ENCODE measurements around the gene PDZRN3. TPM values are rescaled to one million over a fixed set of nuclear protein-coding genes. Genes with fewer than 3 reads are reported as not detected.
"Not testable (repeated sequence)": the region's sequence is repeated elsewhere in the genome, so short reads cannot be mapped to it uniquely, and the experiment has no call there.

PDZRN3 gene
- total and polyA plus RNA-seq, 4 donors: 7.3 to 36.4 (median 16.3) TPM

DNA sequence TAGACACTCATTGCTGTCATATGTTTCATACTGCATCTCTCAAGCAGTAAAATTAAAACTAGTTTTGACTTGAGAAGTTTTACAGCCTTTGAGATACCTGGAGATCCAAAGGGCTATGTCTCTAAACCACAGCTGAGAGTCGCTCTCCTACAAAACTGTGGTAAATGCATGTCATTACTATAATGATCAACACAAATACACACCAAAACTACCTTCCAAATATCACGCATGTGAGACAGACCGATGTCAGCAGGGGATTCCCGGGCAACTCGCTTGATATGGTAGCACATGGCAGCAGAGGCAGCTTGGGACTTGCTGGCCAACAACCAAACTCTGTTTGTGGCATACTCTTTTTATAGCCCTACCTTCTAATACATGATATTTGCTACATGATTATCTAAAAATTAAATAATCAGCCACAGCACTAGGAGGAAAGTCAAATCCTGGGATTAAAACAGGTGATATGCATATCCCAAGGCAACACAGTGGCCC lies 56.3 kb downstream of the PDZRN3 start:
- Histone ChIP-seq H3K27ac (ENCODE audit: low read depth in 1 of 2, low read length in 1 of 2) (peak overlapping the region in 1 of 2 donors; percentile 67), H3K9ac (ENCODE audit: insufficient read depth in 1 of 2, low read length in 2 of 2) (no peak overlapping the region), H3K36me3 (ENCODE audit: control insufficient read depth in 4 of 4, insufficient read depth in 4 of 4, low read length in 4 of 4) (peaks cover 0 to 9% (median 0%) of the 10 kb centered on the region in 4 donors), H3K27me3 (ENCODE audit: control insufficient read depth in 3 of 3, insufficient read depth in 3 of 3, low read length in 2 of 3) (no peaks in the 10 kb centered on the region), H3K9me3 (ENCODE audit: control insufficient read depth in 4 of 4, insufficient read depth in 3 of 4, low read length in 3 of 4) (no peaks in the 10 kb centered on the region), H3K4me1 (ENCODE audit: control insufficient read depth in 5 of 5, insufficient read depth in 5 of 5, low read length in 5 of 5) (peaks cover 0 to 12% (median 8%) of the 10 kb centered on the region in 5 donors), H3K4me3 (no peak overlapping the region)
- TF ChIP-seq, protein P1, sequence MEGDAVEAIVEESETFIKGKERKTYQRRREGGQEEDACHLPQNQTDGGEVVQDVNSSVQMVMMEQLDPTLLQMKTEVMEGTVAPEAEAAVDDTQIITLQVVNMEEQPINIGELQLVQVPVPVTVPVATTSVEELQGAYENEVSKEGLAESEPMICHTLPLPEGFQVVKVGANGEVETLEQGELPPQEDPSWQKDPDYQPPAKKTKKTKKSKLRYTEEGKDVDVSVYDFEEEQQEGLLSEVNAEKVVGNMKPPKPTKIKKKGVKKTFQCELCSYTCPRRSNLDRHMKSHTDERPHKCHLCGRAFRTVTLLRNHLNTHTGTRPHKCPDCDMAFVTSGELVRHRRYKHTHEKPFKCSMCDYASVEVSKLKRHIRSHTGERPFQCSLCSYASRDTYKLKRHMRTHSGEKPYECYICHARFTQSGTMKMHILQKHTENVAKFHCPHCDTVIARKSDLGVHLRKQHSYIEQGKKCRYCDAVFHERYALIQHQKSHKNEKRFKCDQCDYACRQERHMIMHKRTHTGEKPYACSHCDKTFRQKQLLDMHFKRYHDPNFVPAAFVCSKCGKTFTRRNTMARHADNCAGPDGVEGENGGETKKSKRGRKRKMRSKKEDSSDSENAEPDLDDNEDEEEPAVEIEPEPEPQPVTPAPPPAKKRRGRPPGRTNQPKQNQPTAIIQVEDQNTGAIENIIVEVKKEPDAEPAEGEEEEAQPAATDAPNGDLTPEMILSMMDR (IDR thresholded peaks at IDR 0.05; ENCODE audit: control extremely low read depth, extremely low read depth): no peak
- WGBS, 2 donors: 90 to 93% methylated on average over 5 of the region's 5 CpGs
- DNase-seq (no peak), ATAC-seq (ENCODE audit: insufficient read depth, low FRiP score) (no peak)

DNA sequence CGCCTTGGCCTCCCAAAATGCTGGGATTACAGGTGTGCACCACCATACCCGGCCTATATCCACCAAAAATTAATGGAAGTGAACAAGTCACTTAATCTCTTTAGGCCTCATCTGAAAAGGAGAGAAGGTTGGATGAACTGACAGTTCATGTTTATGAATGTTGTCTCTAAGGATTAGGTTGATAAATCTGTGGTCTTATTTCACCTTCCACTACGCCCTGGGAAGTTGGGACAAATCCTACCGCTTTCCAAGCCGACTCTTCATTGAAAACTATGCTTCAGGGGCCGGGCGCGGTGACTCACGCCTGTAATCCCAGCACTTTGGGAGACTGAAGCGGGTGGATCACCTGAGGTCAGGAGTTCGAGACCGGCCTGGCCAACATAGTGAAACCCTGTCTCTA lies 59.4 kb downstream of the PDZRN3 start:
- H3K4me1 ChIP-seq (ENCODE audit: control insufficient read depth in 5 of 5, insufficient read depth in 5 of 5, low read length in 5 of 5): peaks cover 0 to 14% (median 0%) of the 10 kb centered on the region in 5 donors
- not testable (repeated sequence) for H3K27ac ChIP-seq (ENCODE audit: low read depth in 1 of 2, low read length in 1 of 2); H3K9ac ChIP-seq (ENCODE audit: insufficient read depth in 1 of 2, low read length in 2 of 2); H3K9me3 ChIP-seq (ENCODE audit: control insufficient read depth in 4 of 4, insufficient read depth in 3 of 4, low read length in 3 of 4); H3K4me3 ChIP-seq; H3K36me3 ChIP-seq (ENCODE audit: control insufficient read depth in 4 of 4, insufficient read depth in 4 of 4, low read length in 4 of 4); H3K27me3 ChIP-seq (ENCODE audit: control insufficient read depth in 3 of 3, insufficient read depth in 3 of 3, low read length in 2 of 3); ATAC-seq (ENCODE audit: insufficient read depth, low FRiP score); DNase-seq
- WGBS, 2 donors: 93 to 94% methylated on average over 12 of the region's 12 CpGs

GRCh38 chr3:73563896-73564582 lies 60.7 kb downstream of the PDZRN3 start:
- TF ChIP-seq, protein P1 (IDR thresholded peaks at IDR 0.05; ENCODE audit: control extremely low read depth, extremely low read depth): no peak
- Histone ChIP-seq H3K4me3 (no peak overlapping the region), H3K27me3 (ENCODE audit: control insufficient read depth in 3 of 3, insufficient read depth in 3 of 3, low read length in 2 of 3) (no peaks in the 10 kb centered on the region), H3K9me3 (ENCODE audit: control insufficient read depth in 4 of 4, insufficient read depth in 3 of 4, low read length in 3 of 4) (no peaks in the 10 kb centered on the region), H3K9ac (ENCODE audit: insufficient read depth in 1 of 2, low read length in 2 of 2) (no peak overlapping the region), H3K36me3 (ENCODE audit: control insufficient read depth in 4 of 4, insufficient read depth in 4 of 4, low read length in 4 of 4) (peaks cover 0 to 5% (median 0%) of the 10 kb centered on the region in 4 donors), H3K27ac (ENCODE audit: low read depth in 1 of 2, low read length in 1 of 2) (peak overlapping the region in 1 of 2 donors; percentile 37), H3K4me1 (ENCODE audit: control insufficient read depth in 5 of 5, insufficient read depth in 5 of 5, low read length in 5 of 5) (peaks cover 0 to 11% (median 5%) of the 10 kb centered on the region in 5 donors)
- no peak for ATAC-seq (ENCODE audit: insufficient read depth, low FRiP score)
- no peak for DNase-seq
- 86 to 97% methylated on average over 3 of the region's 3 CpGs for WGBS, 2 donors

GRCh38 chr3:73561494-73561893 lies 63.2 kb downstream of the PDZRN3 start:
- no peak overlapping the region for H3K4me3 ChIP-seq
- DNase-seq (no peak), ATAC-seq (ENCODE audit: insufficient read depth, low FRiP score) (no peak)
- H3K36me3 ChIP-seq (ENCODE audit: control insufficient read depth in 4 of 4, insufficient read depth in 4 of 4, low read length in 4 of 4): peaks cover 0 to 3% (median 0%) of the 10 kb centered on the region in 4 donors
- peaks cover 2 to 36% (median 12%) of the 10 kb centered on the region in 5 donors for H3K4me1 ChIP-seq (ENCODE audit: control insufficient read depth in 5 of 5, insufficient read depth in 5 of 5, low read length in 5 of 5)
- H3K9me3 ChIP-seq (ENCODE audit: control insufficient read depth in 4 of 4, insufficient read depth in 3 of 4, low read length in 3 of 4): no peaks in the 10 kb centered on the region
- TF ChIP-seq, protein P1 (IDR thresholded peaks at IDR 0.05; ENCODE audit: control extremely low read depth, extremely low read depth): no peak
- peak overlapping the region in 1 of 2 donors; percentile 16 for H3K27ac ChIP-seq (ENCODE audit: low read depth in 1 of 2, low read length in 1 of 2)
- H3K9ac ChIP-seq (ENCODE audit: insufficient read depth in 1 of 2, low read length in 2 of 2): no peak overlapping the region
- WGBS, 2 donors: 73 to 84% methylated on average over 10 of the region's 10 CpGs
- H3K27me3 ChIP-seq (ENCODE audit: control insufficient read depth in 3 of 3, insufficient read depth in 3 of 3, low read length in 2 of 3): no peaks in the 10 kb centered on the region
